Thyroid gland (tissue), 4 donors: ENCODE measurements around the gene TMEM225B. TPM values are rescaled to one million over a fixed set of nuclear protein-coding genes. Genes with fewer than 3 reads are reported as not detected.
A peak's percentile ranks its signal among the peaks of the same experiment; 100 is the strongest.

Experiments
- DNase-seq, 2 donors: peaks; one replicate each; pipeline ENCODE4 v3.0.0-alpha.2; 2019
- H3K27ac ChIP-seq, 3 donors: fragments of 200-600 bp; sonication (generic); 1 replicate in 2 of 3; 2 replicates in 1 of 3; pipeline ENCODE4 v1.5.1; 2016 to 2019; ENCODE audit warnings: mild to moderate bottlenecking in 1 of 3, moderate library complexity in 1 of 3
- H3K27me3 ChIP-seq: fragments of 200-600 bp; sonication (generic); one replicate; pipeline ENCODE4 v1.5.1; 2019
- H3K36me3 ChIP-seq, 2 donors: fragments of 200-600 bp; sonication (generic); one replicate each; pipeline ENCODE4 v1.5.1; 2016 to 2019
- H3K4me1 ChIP-seq, 2 donors: fragments of 200-600 bp; sonication (generic); one replicate each; pipeline ENCODE4 v1.5.1; 2017 to 2019
- H3K4me3 ChIP-seq, 3 donors: fragments of 200-600 bp; sonication (generic); replicated peaks in 1 of 3; 1 replicate in 2 of 3; 2 replicates in 1 of 3; pipeline ENCODE4 v1.5.1; 2016; ENCODE audit warnings: mild to moderate bottlenecking in 1 of 3
- H3K9me3 ChIP-seq: fragments of 200-600 bp; sonication (generic); one replicate; pipeline ENCODE4 v1.5.1; 2017
- CTCF ChIP-seq, 6 experiments: fragments of 200-600 bp in 3 of 6; fragments of 450-650 bp in 3 of 6; sonication (generic) in 3 of 6; IDR thresholded peaks; one replicate each; pipeline ENCODE4 v1.5.1; 2016 to 2019; ENCODE audit warnings: antibody characterized with exemption in 6 of 6, mild to moderate bottlenecking in 2 of 6, inconsistent platforms in 1 of 6, moderate library complexity in 1 of 6
- POLR2A ChIP-seq, 2 donors: fragments of 450-650 bp; IDR thresholded peaks; one replicate each; pipeline ENCODE4 v1.6.1; 2017; ENCODE audit warnings: antibody characterized with exemption in 2 of 2, mild to moderate bottlenecking in 2 of 2, moderate library complexity in 1 of 2
- WGBS, 2 donors: methylation state at CpG; one replicate each; pipeline ENCODE4 v1.1.5; 2017; 5-methylcytosine and 5-hydroxymethylcytosine counted together
- intact Hi-C: fragments of 100-400 bp; cut with DNase I; formaldehyde crosslinking; loops from one replicate; pipeline ENCODE4 v1.15.1; 2023
- total RNA-seq, 4 donors: library from RNA; depleted of rRNA; stranded (reverse); fragments of >200 nt; gene quantifications; one replicate each; pipeline ENCODE4 v1.2.3, GENCODE V29; 2016

TMEM225B gene
- total RNA-seq, 4 donors from 2014 or later = 1.1 to 3.2 (median 2.3) TPM

GRCh38 chr7:99554939-99555338 lies 43.1 kb upstream of the TMEM225B start:
- H3K36me3 ChIP-seq = peaks cover 0 to 6% of the 10 kb centered on the region in 2 donors
- H3K4me1 ChIP-seq = peaks cover 19 to 32% of the 10 kb centered on the region in 2 donors
- no peaks in the 10 kb centered on the region for H3K9me3 ChIP-seq
- no peak overlapping the region for H3K4me3 ChIP-seq
- no peak for DNase-seq
- intact Hi-C loops = loop anchor here (10.0 kb wide), 1 partner anchor 60 kb away; the partner anchor contains the start of gene ZSCAN25
- 87% methylated on average over 2 of the region's 2 CpGs for WGBS, 2 donors
- TF ChIP-seq POLR2A (IDR thresholded peaks at IDR 0.05) = no peak
- TF ChIP-seq CTCF (IDR thresholded peaks at IDR 0.05) = no peak
- H3K27me3 ChIP-seq = no peaks in the 10 kb centered on the region
- no peak overlapping the region for H3K27ac ChIP-seq

GRCh38 chr7:99557196-99557607 lies 40.9 kb upstream of the TMEM225B start:
- H3K4me1 ChIP-seq = peaks cover 14 to 25% of the 10 kb centered on the region in 2 donors
- intact Hi-C loops = loop anchor here (10.0 kb wide), 1 partner anchor 58 kb away; the partner anchor contains the start of gene ZSCAN25

GRCh38 chr7:99557940-99558305 lies 40.1 kb upstream of the TMEM225B start:
- TF ChIP-seq POLR2A (IDR thresholded peaks at IDR 0.05) = no peak
- TF ChIP-seq CTCF (IDR thresholded peaks at IDR 0.05) = no peak
- peak overlapping the region; percentile 77 to 94 (median 81) for H3K4me3 ChIP-seq
- H3K9me3 ChIP-seq = no peaks in the 10 kb centered on the region
- peaks cover 14 to 21% of the 10 kb centered on the region in 2 donors for H3K4me1 ChIP-seq
- WGBS, 2 donors = 1 to 3% methylated on average over 17 of the region's 17 CpGs
- H3K27ac ChIP-seq = peak overlapping the region; percentile 92 to 96 (median 92)
- H3K27me3 ChIP-seq = no peaks in the 10 kb centered on the region
- DNase-seq = no peak
- peaks cover 25 to 26% of the 10 kb centered on the region in 2 donors for H3K36me3 ChIP-seq
- intact Hi-C loops = loop anchor here (10.0 kb wide), 1 partner anchor 57 kb away; the partner anchor contains the start of gene ZSCAN25

More at GRCh38 chr7:99557196-99557607, 40.9 kb upstream of the TMEM225B start:
- no peak for TF ChIP-seq CTCF (IDR thresholded peaks at IDR 0.05)
- no peak for TF ChIP-seq POLR2A (IDR thresholded peaks at IDR 0.05)
- Histone ChIP-seq H3K9me3 (no peaks in the 10 kb centered on the region), H3K27me3 (no peaks in the 10 kb centered on the region), H3K27ac (peak overlapping the region in 1 of 3 donors; percentile 96), H3K4me3 (peak overlapping the region in 1 of 3 donors; percentile 81), H3K36me3 (peaks cover 17 to 18% of the 10 kb centered on the region in 2 donors)
- peak in 1 of 2 donors; percentile 30 for DNase-seq
- WGBS, 2 donors = 49 to 69% methylated on average over 4 of the region's 4 CpGs

- Histone ChIP-seq H3K36me3 (peaks cover 31 to 32% of the 10 kb centered on the region in 2 donors), H3K4me3 (peak within 1 kb of the TSS; percentile 77 to 94 (median 81)), H3K27ac (peak within 1 kb of the TSS; percentile 92 to 96 (median 92)), H3K9me3 (no peaks in the 10 kb centered on the region), H3K4me1 (peaks cover 14 to 21% of the 10 kb centered on the region in 2 donors), H3K27me3 (no peaks in the 10 kb centered on the region)
- 0% methylated on average over 21 to 45 of the region's 73 CpGs for WGBS, 2 donors
- intact Hi-C loops = loop anchor here (10.0 kb wide), 1 partner anchor 56 kb away; the partner anchor contains the start of gene ZSCAN25
- DNase-seq = peak; percentile 95
- TF ChIP-seq CTCF (IDR thresholded peaks at IDR 0.05) = no peak
- peak in 1 of 2 donors; percentile 83 for TF ChIP-seq POLR2A (IDR thresholded peaks at IDR 0.05)
Observed at GRCh38 chr7:99558306-99559174, 39.5 kb upstream of the TMEM225B start, which contains the start of gene ZNF655. Gene ZNF655, plus strand, starts transcription at chr7:99558642. Its CDS starts 1,918 bp downstream, at chr7:99560560.
